SU-DHL-6 (cell line): ENCODE measurements around the gene IRAK1.

Experiments used
- EZH2phosphoT487 ChIP-seq: fragments of 200-600 bp; sonication (generic), shearing (Covaris generic); conservative IDR thresholded peaks from 2 replicates; pipeline ENCODE4 v1.6.1; 2018; ENCODE audit warnings: mild to moderate bottlenecking, antibody characterized with exemption, low read length, moderate library complexity, mixed read lengths
- TF ChIP-seq, protein P1 (sequence below): fragments of 200-600 bp; sonication (generic); IDR thresholded peaks from one replicate; pipeline ENCODE4 v1.5.1; 2017; ENCODE audit warnings: antibody characterized with exemption, mild to moderate bottlenecking, low read length, moderate library complexity; ENCODE audit not compliant: insufficient read depth, poor library complexity, severe bottlenecking

DNA sequence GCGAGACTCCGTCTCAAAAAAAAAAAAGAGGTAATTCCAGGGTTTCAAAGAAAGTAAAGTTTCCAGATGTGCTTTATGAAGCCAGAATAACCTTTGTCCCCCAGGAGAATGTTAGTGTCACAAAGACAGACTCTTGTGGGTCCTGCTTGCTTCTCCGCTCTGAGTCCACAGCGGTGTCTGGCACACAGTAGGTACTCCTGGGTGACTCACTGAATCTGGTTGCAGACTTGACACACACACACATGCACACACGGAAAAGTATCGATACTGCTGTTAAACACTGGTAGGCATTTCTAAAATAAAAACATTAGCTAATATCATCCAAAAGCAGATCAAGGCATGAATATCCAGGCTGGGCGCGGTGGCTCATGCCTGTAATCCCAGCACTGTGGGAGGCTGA, 24.2 kb downstream of the IRAK1 start:
- TF ChIP-seq, protein P1, sequence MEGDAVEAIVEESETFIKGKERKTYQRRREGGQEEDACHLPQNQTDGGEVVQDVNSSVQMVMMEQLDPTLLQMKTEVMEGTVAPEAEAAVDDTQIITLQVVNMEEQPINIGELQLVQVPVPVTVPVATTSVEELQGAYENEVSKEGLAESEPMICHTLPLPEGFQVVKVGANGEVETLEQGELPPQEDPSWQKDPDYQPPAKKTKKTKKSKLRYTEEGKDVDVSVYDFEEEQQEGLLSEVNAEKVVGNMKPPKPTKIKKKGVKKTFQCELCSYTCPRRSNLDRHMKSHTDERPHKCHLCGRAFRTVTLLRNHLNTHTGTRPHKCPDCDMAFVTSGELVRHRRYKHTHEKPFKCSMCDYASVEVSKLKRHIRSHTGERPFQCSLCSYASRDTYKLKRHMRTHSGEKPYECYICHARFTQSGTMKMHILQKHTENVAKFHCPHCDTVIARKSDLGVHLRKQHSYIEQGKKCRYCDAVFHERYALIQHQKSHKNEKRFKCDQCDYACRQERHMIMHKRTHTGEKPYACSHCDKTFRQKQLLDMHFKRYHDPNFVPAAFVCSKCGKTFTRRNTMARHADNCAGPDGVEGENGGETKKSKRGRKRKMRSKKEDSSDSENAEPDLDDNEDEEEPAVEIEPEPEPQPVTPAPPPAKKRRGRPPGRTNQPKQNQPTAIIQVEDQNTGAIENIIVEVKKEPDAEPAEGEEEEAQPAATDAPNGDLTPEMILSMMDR = no peak
- TF ChIP-seq EZH2phosphoT487 = no peak
